Esophagus mucosa (tissue), 1 donor: ENCODE results near the gene ARL2BP. TPM values are rescaled to one million over a fixed set of nuclear protein-coding genes. Genes with fewer than 3 reads are reported as not detected.
A peak's percentile ranks its signal among the peaks of the same experiment; 100 is the strongest.

Experiments used
- ATAC-seq: fragments of 200-7000 bp; cut with Tn5 transposase; one replicate; pipeline ENCODE4 v1.9.1; 2020
- total RNA-seq: library from RNA; stranded (reverse); gene quantifications from one replicate; pipeline ENCODE4 v1.2.4, GENCODE V29; 2023
- donor health status: DM: yes; HTN: yes; CAD: no.

Gene ARL2BP
- total RNA-seq, 1 donor from 2014 or later: 43.4 TPM

GRCh38 chr16:57283214-57283958, 38.3 kb downstream of the ARL2BP start:
- peak; percentile 44 for ATAC-seq

DNA sequence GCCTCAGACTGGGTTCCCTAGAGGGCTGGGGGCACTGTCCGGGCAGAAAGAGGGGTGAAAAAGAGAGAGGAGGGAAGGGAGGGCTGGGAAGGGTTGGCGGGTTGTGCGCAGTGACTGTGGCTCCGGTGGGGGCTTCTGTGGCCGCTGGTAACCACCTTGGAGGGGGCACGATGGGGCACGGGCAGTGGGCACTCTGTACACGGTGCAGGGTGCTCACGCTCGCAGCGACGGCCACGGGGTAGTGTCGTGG, 38.8 kb downstream of the ARL2BP start:
- peak; percentile 33 for ATAC-seq

DNA sequence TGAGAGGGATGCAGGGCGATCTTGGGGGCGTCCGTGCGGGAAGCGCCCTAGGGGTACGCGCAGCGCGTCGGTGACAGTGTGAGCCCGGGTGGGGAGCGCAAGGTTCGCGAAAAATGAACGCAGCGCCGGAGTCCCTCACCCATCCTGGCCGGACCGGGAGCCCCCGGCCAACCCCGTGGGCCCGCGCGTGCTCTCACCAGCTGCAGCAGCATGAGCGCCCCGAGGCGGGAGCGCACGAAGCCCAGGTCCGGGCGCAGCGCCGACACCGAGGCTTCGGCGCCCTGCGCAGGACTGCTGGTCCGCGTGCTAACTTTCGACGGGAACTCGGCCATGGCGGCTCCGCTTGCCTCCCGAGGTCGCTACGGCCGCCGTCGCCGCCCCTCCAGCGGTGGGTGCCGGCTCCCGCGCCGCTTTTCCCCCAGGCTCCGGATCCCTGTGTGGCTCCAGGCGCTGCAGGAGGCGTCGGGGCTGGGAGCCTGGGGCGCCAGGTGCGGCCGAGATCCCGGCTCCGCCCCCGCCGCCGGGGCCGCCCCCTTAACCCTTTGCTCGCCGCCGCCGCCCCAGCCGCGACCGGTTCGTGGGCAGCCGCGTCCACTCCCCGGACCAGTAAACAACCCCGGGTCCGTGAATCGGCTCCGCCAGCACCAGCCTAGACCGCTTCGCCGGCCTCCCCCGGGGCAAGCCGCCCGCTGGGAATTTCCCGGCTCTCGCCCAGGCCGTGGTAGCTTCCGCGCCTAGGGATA, 39.3 kb downstream of the ARL2BP start, which contains the start of gene PLLP:
PLLP (minus strand) TSS at position 464 of the 743 bp plus-strand sequence; CDS start at position 332, 132 bp downstream.
- ATAC-seq: peak; percentile 64

DNA sequence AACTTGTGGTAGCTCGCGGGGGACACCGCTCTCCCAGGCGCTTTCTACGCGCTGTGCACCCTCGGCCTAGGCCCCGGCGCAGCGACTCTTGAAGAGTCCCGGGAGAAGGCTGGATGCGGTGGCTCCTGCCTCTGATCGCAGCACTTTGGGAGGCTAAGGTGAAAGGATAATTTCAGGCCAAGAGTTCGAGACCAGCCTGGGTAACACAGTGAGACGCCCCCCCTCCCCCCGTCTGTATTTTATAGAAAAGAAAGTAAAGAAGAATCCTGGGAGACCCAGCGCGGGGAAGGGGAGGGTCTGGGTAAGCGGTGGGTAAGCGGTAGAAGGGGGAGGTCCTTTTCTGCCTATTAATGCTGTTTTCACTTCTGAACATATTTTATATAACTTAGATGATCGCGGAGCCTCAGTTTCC, 39.9 kb downstream of the ARL2BP start:
- ATAC-seq: no peak

- ATAC-seq: no peak
Measured at GRCh38 chr16:57285379-57285778, 40.3 kb downstream of the ARL2BP start.

DNA sequence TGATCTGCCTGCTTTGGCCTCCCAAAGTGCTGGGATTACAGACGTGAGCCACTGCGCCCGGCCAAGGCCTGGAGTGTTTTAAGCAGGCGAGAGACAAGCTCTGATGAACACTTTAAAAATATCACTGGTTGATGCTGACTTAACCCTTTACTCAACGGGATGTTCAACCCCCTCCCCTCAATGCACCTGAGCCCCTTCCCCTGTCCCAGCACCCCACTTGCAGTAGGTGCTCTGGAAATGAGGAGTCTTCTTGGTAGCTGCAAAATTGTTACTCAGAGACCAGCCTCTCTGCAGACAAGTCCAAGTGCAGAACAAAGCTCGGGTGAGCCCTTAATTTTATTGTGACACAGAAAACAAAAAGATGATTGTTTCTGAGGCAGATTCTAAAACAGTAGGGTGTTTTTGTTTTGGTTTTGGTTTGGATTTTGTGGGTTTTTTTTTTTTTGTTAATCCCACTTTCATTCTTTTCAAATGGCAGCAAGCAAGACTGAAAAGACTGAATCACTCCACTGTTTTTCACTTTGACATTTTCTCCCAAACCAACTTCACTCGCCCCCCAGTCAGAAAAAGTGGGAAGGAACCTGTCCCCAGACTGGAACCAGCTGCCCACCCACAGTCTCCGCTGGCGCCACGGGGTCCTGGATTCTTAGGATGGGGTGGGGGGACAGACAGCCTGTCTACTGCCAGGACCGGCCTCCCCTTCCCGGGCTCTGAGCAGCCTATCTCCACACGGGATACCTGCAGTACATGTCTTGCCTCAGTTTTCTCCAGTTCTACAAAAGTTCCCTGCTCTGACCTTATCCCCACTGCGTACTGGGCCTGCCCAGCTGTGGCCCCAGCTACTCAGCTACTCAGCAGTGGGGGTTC, 44.6 kb downstream of the ARL2BP start:
- ATAC-seq: peak; percentile 7

DNA sequence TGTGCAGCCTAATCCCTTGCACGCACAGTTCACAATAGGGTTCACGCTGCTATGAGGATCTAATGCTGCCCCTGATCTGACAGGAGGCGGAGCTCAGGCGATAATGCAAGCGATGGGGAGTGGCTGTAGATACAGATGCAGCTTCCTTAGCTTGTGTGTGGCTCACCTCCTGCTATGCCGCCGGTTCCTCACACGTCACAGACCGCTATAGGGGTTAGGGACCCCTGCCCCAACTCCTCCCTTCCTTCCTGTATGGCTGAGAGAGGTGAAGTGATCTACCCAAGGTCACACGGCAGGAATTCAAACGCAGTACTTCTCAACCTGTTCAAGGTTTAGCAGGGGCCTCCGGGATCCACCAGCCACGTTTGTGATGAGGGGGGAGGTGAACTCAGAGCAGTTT, 52.8 kb downstream of the ARL2BP start:
- no peak for ATAC-seq

DNA sequence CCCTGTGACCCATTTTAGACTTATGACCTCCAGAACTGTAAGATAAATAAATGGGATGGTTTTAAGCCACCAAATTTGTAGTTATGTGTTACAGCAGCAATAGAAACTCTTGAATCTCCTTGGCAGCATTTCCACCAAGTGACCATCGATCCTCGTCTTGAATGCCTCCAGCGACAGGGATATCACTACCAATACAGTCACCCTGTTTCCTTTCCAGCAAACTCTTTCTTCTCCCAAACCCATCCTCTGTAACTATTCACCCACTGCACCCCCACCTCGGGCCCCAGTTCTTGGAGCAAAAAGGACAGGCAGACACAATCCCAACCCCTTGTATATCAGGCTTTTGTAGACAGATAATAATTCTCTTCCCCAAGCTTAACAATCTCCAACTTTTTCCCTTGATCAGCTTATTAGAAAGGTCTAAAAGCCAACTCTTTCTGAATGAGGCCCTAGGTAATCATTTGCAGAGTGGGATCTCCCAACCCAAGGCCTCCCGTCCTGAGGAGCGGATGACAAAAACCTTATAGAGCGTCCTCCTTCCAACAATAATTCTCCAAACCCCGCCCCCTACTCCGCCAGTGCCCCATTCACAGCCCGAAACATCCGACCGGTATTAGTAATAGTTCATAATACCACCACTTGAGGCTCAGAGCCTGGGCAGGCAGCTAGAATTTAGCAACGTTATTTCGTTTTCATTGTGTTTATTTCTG, 54.1 kb downstream of the ARL2BP start:
- ATAC-seq: peak; percentile 11

DNA sequence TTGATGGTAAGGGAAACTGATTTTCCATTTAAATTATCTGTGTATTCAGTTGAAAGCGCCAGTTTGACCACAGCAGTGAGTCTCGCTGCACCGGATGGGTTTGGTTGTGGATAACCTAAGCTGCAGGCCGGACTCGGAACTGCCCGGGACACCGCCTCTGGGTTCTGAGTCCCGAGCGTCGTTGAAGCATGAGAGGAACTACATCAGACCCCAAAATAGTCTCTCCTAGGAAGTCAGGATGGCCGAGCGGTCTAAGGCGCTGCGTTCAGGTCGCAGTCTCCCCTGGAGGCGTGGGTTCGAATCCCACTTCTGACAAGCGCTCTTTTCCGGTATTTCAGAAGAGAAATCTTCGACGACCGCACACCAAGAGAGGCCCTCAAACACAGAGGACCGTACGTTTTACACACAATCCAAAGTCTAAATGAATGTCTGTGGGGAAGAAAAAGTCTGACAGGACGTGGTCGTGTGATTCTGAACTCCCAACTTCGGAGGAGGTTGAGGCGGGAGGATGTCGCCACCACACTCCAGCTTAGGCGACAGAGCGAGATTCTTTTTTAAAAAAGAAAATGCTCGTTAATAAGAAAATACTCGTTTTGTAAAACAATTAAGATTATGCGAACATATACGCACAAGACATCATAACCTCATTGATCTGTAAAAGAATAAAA, 54.8 kb downstream of the ARL2BP start:
- ATAC-seq: peak; percentile 70

DNA sequence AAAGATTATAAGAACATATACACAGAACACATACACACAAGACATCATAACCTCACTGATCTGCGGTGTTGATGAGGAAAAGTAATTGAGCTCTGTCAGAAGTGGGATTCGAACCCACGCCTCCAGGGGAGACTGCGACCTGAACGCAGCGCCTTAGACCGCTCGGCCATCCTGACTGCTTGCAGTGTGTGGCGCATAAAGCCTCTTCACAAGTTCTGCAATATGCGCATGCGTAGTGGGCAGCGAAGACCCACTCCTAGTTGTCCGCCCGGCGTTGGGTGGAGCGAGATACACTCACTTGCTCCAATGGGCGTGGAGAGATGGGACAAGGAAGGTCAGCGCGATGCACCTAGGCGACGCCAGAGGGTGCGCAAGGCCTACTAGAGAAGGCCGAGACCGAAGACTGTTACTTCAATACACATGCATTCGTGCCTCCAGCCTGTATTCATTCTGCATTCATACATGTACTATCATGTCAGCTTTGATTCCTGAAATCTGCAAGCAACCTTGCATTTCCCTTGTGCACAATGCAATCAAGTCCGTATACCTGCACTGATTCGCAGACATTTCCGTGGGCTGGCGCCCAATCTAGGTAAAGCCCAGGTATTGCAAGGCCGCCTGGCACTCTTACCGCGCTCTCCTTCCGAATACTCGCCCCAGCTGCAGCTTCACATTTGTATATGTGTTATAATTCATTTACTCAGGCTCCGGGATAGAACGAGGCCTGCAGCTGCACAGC, 55.5 kb downstream of the ARL2BP start:
- peak; percentile 98 for ATAC-seq

GRCh38 chr16:57301126-57301817, 56.2 kb downstream of the ARL2BP start:
- no peak for ATAC-seq

Other genes starting within 250 kb of the ARL2BP start
- 14.2 TPM for gene CPNE2, start 152.7 kb upstream of the ARL2BP start, total RNA-seq
- gene PSME3IP1, start 59.2 kb upstream of the ARL2BP start, total RNA-seq: 63.1 TPM
- gene RSPRY1, start 58.9 kb upstream of the ARL2BP start, total RNA-seq: 20.4 TPM
- 9.3 TPM for gene PLLP, start 39.4 kb downstream of the ARL2BP start, total RNA-seq
- gene CCL22, start 113.5 kb downstream of the ARL2BP start, total RNA-seq: 0.20 TPM
- gene CX3CL1, start 127.2 kb downstream of the ARL2BP start, total RNA-seq: 3.7 TPM
- 1.6 TPM for gene CCL17, start 159.5 kb downstream of the ARL2BP start, total RNA-seq
- gene CIAPIN1, start 202.1 kb downstream of the ARL2BP start, total RNA-seq: 52.4 TPM
- 44.6 TPM for gene COQ9, start 202.2 kb downstream of the ARL2BP start, total RNA-seq
- gene POLR2C, start 217.4 kb downstream of the ARL2BP start, total RNA-seq: 32.0 TPM
- 25.0 TPM for gene DOK4, start 241.2 kb downstream of the ARL2BP start, total RNA-seq